Endothelial cell of umbilical vein (primary cell): ENCODE data around the gene SPAG8. TPM values are rescaled to one million over a fixed set of nuclear protein-coding genes. Genes with fewer than 3 reads are reported as not detected.

Source experiments
- BruUV-seq: library from RNA; stranded (reverse); fragments of 400-500 nt; replicated peaks from 2 replicates; lab custom pipeline; 2021; lab: Mats Ljungman, UMichigan
- CTCF ChIA-PET: fragments of 300-600, 350-600 bp; sonication (Branson Sonifier 250); formaldehyde crosslinking; loops from one replicate; lab custom pipeline; 2021; ENCODE audit warnings: antibody characterized with exemption, inconsistent platforms; lab: Charles Lee
- POLR2A ChIA-PET: fragments of 300-600, 350-600 bp; sonication (Branson Sonifier 250); formaldehyde crosslinking; loops from one replicate; lab custom pipeline; 2021; ENCODE audit warnings: antibody characterized with exemption, inconsistent platforms; lab: Charles Lee
- DNase-seq: peaks from one replicate; pipeline ENCODE4 v3.0.0-alpha.2; 2011; ENCODE audit warnings: low read depth, low spot score
- FAIRE-seq: peaks from 2 replicates; lab custom pipeline; 2011; peaks lifted over from hg19 to GRCh38; lab: Jason Lieb, UNC
- H2AFZ ChIP-seq: 2 replicates; pipeline ENCODE4 v1.6.0; 2012; ENCODE audit warnings: low read depth, low read length, control low read depth, inconsistent platforms
- H3K27ac ChIP-seq: 2 replicates; pipeline ENCODE4 v1.5.1; 2011; ENCODE audit warnings: low read depth, mild to moderate bottlenecking, control low read depth, low read length, moderate library complexity; ENCODE audit not compliant: insufficient read depth
- H3K27me3 ChIP-seq, 2 experiments: 2 replicates each; pipeline versions ENCODE4 v1.6.0 to v1.6.1; 2011; ENCODE audit warnings: low read length in 2 of 2, mixed read lengths in 1 of 2; ENCODE audit not compliant: control insufficient read depth in 2 of 2, insufficient read depth in 2 of 2
- H3K36me3 ChIP-seq, 2 experiments: 2 replicates in 1 of 2; 3 replicates in 1 of 2; pipeline ENCODE4 v1.5.1; 2011; ENCODE audit warnings: low read length in 2 of 2, mild to moderate bottlenecking in 1 of 2, moderate library complexity in 1 of 2; ENCODE audit not compliant: control insufficient read depth in 2 of 2, insufficient read depth in 2 of 2; ENCODE audit errors: extremely low read depth in 1 of 2
- H3K4me1 ChIP-seq: 3 replicates; pipeline ENCODE4 v1.5.1; 2011; ENCODE audit warnings: mild to moderate bottlenecking, low read length; ENCODE audit not compliant: control insufficient read depth, insufficient read depth; ENCODE audit errors: extremely low read depth
- H3K4me2 ChIP-seq: 2 replicates; pipeline ENCODE4 v1.6.1; 2011; ENCODE audit warnings: low read length, control low read depth, mixed read lengths; ENCODE audit not compliant: insufficient read depth
- H3K4me3 ChIP-seq, 3 experiments: fragments of 200-600 bp in 1 of 3; sonication (generic), shearing (Covaris generic) in 1 of 3; replicated peaks in 1 of 3; 2 replicates each; pipeline ENCODE4 v1.5.1; 2011 to 2016; ENCODE audit warnings: control low read depth in 3 of 3, low read length in 3 of 3, mild to moderate bottlenecking in 2 of 3, inconsistent platforms in 1 of 3, low read depth in 1 of 3, moderate library complexity in 1 of 3; ENCODE audit not compliant: insufficient read depth in 1 of 3
- H3K79me2 ChIP-seq: 2 replicates; pipeline ENCODE4 v1.6.0; 2012; ENCODE audit warnings: low read length, inconsistent platforms; ENCODE audit not compliant: control insufficient read depth, insufficient read depth
- H3K9ac ChIP-seq: replicated peaks from 2 replicates; pipeline ENCODE3; 2011; ENCODE audit warnings: low read length, control low read depth; ENCODE audit not compliant: insufficient read depth; ENCODE audit errors: extremely low read depth
- H3K9me1 ChIP-seq: replicated peaks from 3 replicates; pipeline ENCODE4 v1.6.0; 2011; ENCODE audit warnings: mild to moderate bottlenecking, low read length; ENCODE audit not compliant: control insufficient read depth, insufficient read depth; ENCODE audit errors: extremely low read depth
- H3K9me3 ChIP-seq: replicated peaks from 2 replicates; pipeline ENCODE4 v1.5.1; 2012; ENCODE audit warnings: low read length, inconsistent platforms; ENCODE audit not compliant: control insufficient read depth, insufficient read depth
- H4K20me1 ChIP-seq: replicated peaks from 2 replicates; pipeline ENCODE3; 2011; ENCODE audit warnings: mild to moderate bottlenecking, low read length; ENCODE audit not compliant: control insufficient read depth, insufficient read depth; ENCODE audit errors: extremely low read depth
- EZH2 ChIP-seq: IDR thresholded peaks from 2 replicates; pipeline ENCODE4 v1.6.1; 2012; ENCODE audit warnings: borderline replicate concordance, low read depth, mild to moderate bottlenecking, moderate library complexity, low read length, inconsistent platforms; ENCODE audit not compliant: severe bottlenecking
- FOS ChIP-seq: IDR thresholded peaks from 2 replicates; pipeline ENCODE4 v1.6.1; 2011; ENCODE audit warnings: mild to moderate bottlenecking, low read length, moderate library complexity, borderline replicate concordance; ENCODE audit not compliant: insufficient read depth
- GATA2 ChIP-seq: IDR thresholded peaks from 2 replicates; pipeline ENCODE4 v1.7.0; 2011; ENCODE audit warnings: low read depth, mild to moderate bottlenecking, moderate library complexity, mixed read lengths, low read length; ENCODE audit not compliant: insufficient read length, insufficient read depth
- JUN ChIP-seq: IDR thresholded peaks from 2 replicates; pipeline ENCODE4 v1.6.1; 2011; ENCODE audit warnings: borderline replicate concordance, low read depth; ENCODE audit not compliant: insufficient read length, insufficient read depth
- MAX ChIP-seq: IDR thresholded peaks from 2 replicates; pipeline ENCODE4 v1.6.1; 2011; ENCODE audit not compliant: insufficient read depth, insufficient read length
- MYC ChIP-seq: IDR thresholded peaks from one replicate; pipeline ENCODE4 v1.6.1; 2011; ENCODE audit warnings: mild to moderate bottlenecking, low read depth, low read length
- POLR2A ChIP-seq: IDR thresholded peaks from 2 replicates; pipeline ENCODE4 v1.6.1; 2012; ENCODE audit warnings: low read depth, mild to moderate bottlenecking, control low read depth, low read length
- POLR2AphosphoS5 ChIP-seq: IDR thresholded peaks from 2 replicates; pipeline ENCODE4 v1.6.1; 2012; ENCODE audit warnings: low read depth, mild to moderate bottlenecking, control low read depth, low read length, moderate library complexity; ENCODE audit not compliant: insufficient read depth
- dilution Hi-C: fragments of 300-500 bp; cut with MboI; formaldehyde crosslinking; loops from one replicate; pipeline ENCODE4 v1.15.0; 2019; ENCODE audit warnings: low sequenced_read_pairs; ENCODE audit not compliant: extremely low pct_ligation_motif_present
- intact Hi-C: fragments of 100-400 bp; cut with micrococcal nuclease; formaldehyde crosslinking; loops from one replicate; pipeline ENCODE4 v1.10.0; 2022
- polyA plus RNA-seq, 4 experiments: library from polyadenylated mRNA; depleted of rRNA in 3 of 4; stranded (reverse) in 3 of 4; unstranded in 1 of 4; fragments of >200 nt; gene quantifications; 2 replicates each; pipeline versions ENCODE4 v1.2.1 to v1.2.3, GENCODE V29; 2011 to 2012; ENCODE audit warnings: missing spikeins in 1 of 4
- total RNA-seq: library from RNA; stranded (reverse); gene quantifications from 2 replicates; pipeline ENCODE4 v1.2.3, GENCODE V29; 2021
- TF ChIP-seq, protein P1 (sequence below), 2 donors: IDR thresholded peaks; 1 replicate in 1 of 2; 2 replicates in 1 of 2; pipeline ENCODE4 v1.5.1; 2011; ENCODE audit warnings: low read length in 2 of 2, mild to moderate bottlenecking in 2 of 2, moderate library complexity in 2 of 2, control low read depth in 1 of 2, inconsistent platforms in 1 of 2, low read depth in 1 of 2; ENCODE audit not compliant: insufficient read depth in 1 of 2; ENCODE audit errors: extremely low read depth in 1 of 2

Gene SPAG8
- total and polyA plus RNA-seq, 2 donors (not counting 3 experiments of a cell fraction or from before 2014, with no cell fraction given), result 0.21 to 0.69 TPM

GRCh38 chr9:35795695-35796094, 16.4 kb downstream of the SPAG8 start:
- CTCF ChIA-PET, result interaction anchor here (1.1 to 1.4 kb wide), 3 partner anchors 20 to 87 kb away, joined by 3 to 5 read pairs (median 5); no protein-coding TSS in a partner anchor
- FAIRE-seq, result no peak

More at GRCh38 chr9:35795695-35796094, 16.4 kb downstream of the SPAG8 start:
- no peaks in the 10 kb centered on the region for H3K9me1 ChIP-seq
- no peak for TF ChIP-seq POLR2AphosphoS5
- TF ChIP-seq FOS, result no peak
- no peak for TF ChIP-seq POLR2A
- TF ChIP-seq MAX, result no peak
- no peak for TF ChIP-seq JUN
- no peak for TF ChIP-seq EZH2
- no peak for TF ChIP-seq GATA2
- TF ChIP-seq, protein P1, sequence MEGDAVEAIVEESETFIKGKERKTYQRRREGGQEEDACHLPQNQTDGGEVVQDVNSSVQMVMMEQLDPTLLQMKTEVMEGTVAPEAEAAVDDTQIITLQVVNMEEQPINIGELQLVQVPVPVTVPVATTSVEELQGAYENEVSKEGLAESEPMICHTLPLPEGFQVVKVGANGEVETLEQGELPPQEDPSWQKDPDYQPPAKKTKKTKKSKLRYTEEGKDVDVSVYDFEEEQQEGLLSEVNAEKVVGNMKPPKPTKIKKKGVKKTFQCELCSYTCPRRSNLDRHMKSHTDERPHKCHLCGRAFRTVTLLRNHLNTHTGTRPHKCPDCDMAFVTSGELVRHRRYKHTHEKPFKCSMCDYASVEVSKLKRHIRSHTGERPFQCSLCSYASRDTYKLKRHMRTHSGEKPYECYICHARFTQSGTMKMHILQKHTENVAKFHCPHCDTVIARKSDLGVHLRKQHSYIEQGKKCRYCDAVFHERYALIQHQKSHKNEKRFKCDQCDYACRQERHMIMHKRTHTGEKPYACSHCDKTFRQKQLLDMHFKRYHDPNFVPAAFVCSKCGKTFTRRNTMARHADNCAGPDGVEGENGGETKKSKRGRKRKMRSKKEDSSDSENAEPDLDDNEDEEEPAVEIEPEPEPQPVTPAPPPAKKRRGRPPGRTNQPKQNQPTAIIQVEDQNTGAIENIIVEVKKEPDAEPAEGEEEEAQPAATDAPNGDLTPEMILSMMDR (IDR thresholded peaks at IDR 0.05; ENCODE audit: extremely low read depth in 1 of 2, insufficient read depth in 1 of 2, low read depth in 1 of 2, low read length in 2 of 2), result no peak
- no peak for TF ChIP-seq MYC
- no peaks in the 10 kb centered on the region for H3K27me3 ChIP-seq
- dilution Hi-C loops (no loop called here), intact Hi-C loops (no loop called here)
- BruUV-seq, result no TSS peak
- H4K20me1 ChIP-seq, result no peaks in the 10 kb centered on the region
- POLR2A ChIA-PET, result interaction anchor here (0.6 kb wide), 1 partner anchor 33 kb away, joined by 5 read pairs; the partner anchor contains the start of genes FAM221B and TMEM8B
- H3K4me1 ChIP-seq, result peaks cover 41% of the 10 kb centered on the region
- no peak overlapping the region for H2AFZ ChIP-seq
- H3K4me3 ChIP-seq, result no peak overlapping the region
- no peaks in the 10 kb centered on the region for H3K36me3 ChIP-seq
- H3K27ac ChIP-seq, result no peak overlapping the region
- no peaks in the 10 kb centered on the region for H3K9me3 ChIP-seq
- no peak for DNase-seq
- no peak overlapping the region for H3K9ac ChIP-seq
- peaks cover 7% of the 10 kb centered on the region for H3K79me2 ChIP-seq
- H3K4me2 ChIP-seq, result no peak overlapping the region
